K562 (cell line): ENCODE results near the gene SIGMAR1. TPM values are rescaled to one million over a fixed set of nuclear protein-coding genes. Genes with fewer than 3 reads are reported as not detected.
A peak's percentile ranks its signal among the peaks of the same experiment; 100 is the strongest.

Experiments
- ATAC-seq: fragments of 200-7000 bp; cut with Tn5 transposase; 3 replicates; pipeline ENCODE4 v1.9.1; 2020; ENCODE audit warnings: moderate library complexity
- BruUV-seq: library from RNA; stranded (reverse); fragments of 400-500 nt; replicated peaks from 2 replicates; lab custom pipeline; 2021; lab: Mats Ljungman, UMichigan
- CTCF ChIA-PET: fragments of 300-600 bp; formaldehyde crosslinking; extraction: SDS; loops from one replicate; lab custom pipeline; 2021; ENCODE audit warnings: low intra/inter-chr PET ratio; lab: Yijun Ruan, JAX
- POLR2A ChIA-PET: fragments of 300-600, 350-650 bp; sonication (Branson Sonifier 250); formaldehyde crosslinking; extraction: SDS; loops from one replicate; lab custom pipeline; 2021; ENCODE audit warnings: antibody characterized with exemption, inconsistent platforms; lab: Yijun Ruan, JAX
- DNase-seq, 4 experiments: peaks; one replicate each; pipeline versions ENCODE4 v3.0.0 to v3.0.0-alpha.2; 2011 to 2018; ENCODE audit warnings: low spot score in 3 of 4, mixed read lengths in 3 of 4; ENCODE audit errors: extremely low read depth in 1 of 4
- FAIRE-seq: peaks from 2 replicates; lab custom pipeline; 2011; peaks lifted over from hg19 to GRCh38; lab: Jason Lieb, UNC
- H2AFZ ChIP-seq: 2 replicates; pipeline ENCODE4 v1.6.0; 2011; ENCODE audit warnings: low read depth, low read length, control low read depth, inconsistent platforms
- H3K27ac ChIP-seq: fragments of 200-600 bp; 3 replicates; pipeline ENCODE4 v1.8.0; 2011; ENCODE audit warnings: low read depth, mild to moderate bottlenecking, control low read depth, inconsistent platforms, low read length, moderate library complexity, mixed read lengths; ENCODE audit errors: extremely low read depth
- H3K27me3 ChIP-seq, 2 experiments: fragments of 300-600 bp in 1 of 2; 2 replicates in 1 of 2; 3 replicates in 1 of 2; pipeline versions ENCODE4 v1.6.0 to v1.8.0; 2011; ENCODE audit warnings: inconsistent platforms in 2 of 2, low read length in 2 of 2, mild to moderate bottlenecking in 1 of 2, mixed read lengths in 1 of 2, moderate library complexity in 1 of 2; ENCODE audit not compliant: control insufficient read depth in 2 of 2, insufficient read depth in 2 of 2
- H3K36me3 ChIP-seq: fragments of 300-600 bp; 3 replicates; pipeline ENCODE4 v1.8.0; 2011; ENCODE audit warnings: mild to moderate bottlenecking, low read length, inconsistent platforms; ENCODE audit not compliant: control insufficient read depth, insufficient read depth
- H3K4me1 ChIP-seq, 2 experiments: fragments of 200-600 bp in 1 of 2; replicated peaks in 1 of 2; 2 replicates in 1 of 2; 3 replicates in 1 of 2; pipeline versions ENCODE4 v1.5.1 to v1.8.0; 2011; ENCODE audit warnings: inconsistent platforms in 2 of 2, low read length in 2 of 2, mild to moderate bottlenecking in 1 of 2, mixed read lengths in 1 of 2, moderate library complexity in 1 of 2; ENCODE audit not compliant: control insufficient read depth in 2 of 2, insufficient read depth in 2 of 2
- H3K4me2 ChIP-seq: 2 replicates; pipeline ENCODE4 v1.6.1; 2011; ENCODE audit warnings: low read length, control low read depth, inconsistent platforms, mixed read lengths; ENCODE audit not compliant: insufficient read depth
- H3K4me3 ChIP-seq: fragments of 200-600 bp; sonication (generic), shearing (Covaris generic); 2 replicates; pipeline ENCODE4 v1.5.1; 2016; ENCODE audit warnings: control low read depth, inconsistent platforms
- H3K79me2 ChIP-seq: fragments of 200-600 bp; 3 replicates; pipeline ENCODE4 v1.8.0; 2011; ENCODE audit warnings: low read length, inconsistent platforms; ENCODE audit not compliant: control insufficient read depth, insufficient read depth
- H3K9ac ChIP-seq, 2 experiments: 2 replicates each; pipeline versions ENCODE4 v1.6.0 to v1.6.1; 2011; ENCODE audit warnings: low read depth in 2 of 2, low read length in 2 of 2, control low read depth in 1 of 2, inconsistent platforms in 1 of 2, mild to moderate bottlenecking in 1 of 2, mixed read lengths in 1 of 2; ENCODE audit not compliant: insufficient read depth in 1 of 2
- H3K9me1 ChIP-seq: one replicate; pipeline ENCODE4 v1.6.0; 2011; ENCODE audit warnings: inconsistent platforms, mild to moderate bottlenecking, low read length, moderate library complexity; ENCODE audit not compliant: control insufficient read depth, insufficient read depth
- H3K9me3 ChIP-seq: replicated peaks from 2 replicates; pipeline ENCODE4 v1.5.1; 2011; ENCODE audit warnings: low read depth, low read length, inconsistent platforms; ENCODE audit not compliant: control insufficient read depth, insufficient read depth
- H4K20me1 ChIP-seq: replicated peaks from 2 replicates; pipeline ENCODE4 v1.6.1; 2011; ENCODE audit warnings: low read length, inconsistent platforms, mixed read lengths; ENCODE audit not compliant: control insufficient read depth, insufficient read depth
- CCNT2 ChIP-seq: IDR thresholded peaks from 2 replicates; pipeline ENCODE4 v1.6.1; 2011; ENCODE audit warnings: borderline replicate concordance, low read depth, mild to moderate bottlenecking, moderate library complexity, mixed read lengths, low read length; ENCODE audit not compliant: insufficient read length; ENCODE audit errors: extremely low read depth
- CXXC5 ChIP-seq: fragments of 250-450 bp; sonication (Bioruptor Pico); IDR thresholded peaks from 2 replicates; pipeline ENCODE4 v1.8.0; 2022; ENCODE audit warnings: inconsistent platforms, mild to moderate bottlenecking, moderate library complexity
- EWSR1 ChIP-seq: fragments of 450-650 bp; IDR thresholded peaks from 2 replicates; pipeline ENCODE4 v1.6.1; 2018; ENCODE audit warnings: borderline replicate concordance, mild to moderate bottlenecking, low read depth, moderate library complexity; ENCODE audit not compliant: partially characterized antibody
- FOXK2 ChIP-seq, 2 experiments: fragments of 450-650 bp; IDR thresholded peaks in 1 of 2; conservative IDR thresholded peaks in 1 of 2; 2 replicates each; pipeline ENCODE4 v1.6.1; 2016; ENCODE audit warnings: low read depth in 2 of 2, mild to moderate bottlenecking in 1 of 2
- HNRNPL ChIP-seq: fragments of 200-400 bp; formaldehyde crosslinking; IDR thresholded peaks from 2 replicates; pipeline ENCODE4 v1.6.1; 2017; ENCODE audit warnings: low read depth, mild to moderate bottlenecking, low read length
- KDM5B ChIP-seq: fragments of 200-600 bp; sonication (generic); IDR thresholded peaks from 2 replicates; pipeline ENCODE4 v1.6.1; 2012; ENCODE audit warnings: low read depth, mild to moderate bottlenecking, moderate library complexity, low read length, control low read depth, inconsistent platforms; ENCODE audit not compliant: insufficient replicate concordance
- PURB ChIP-seq: sonication (generic); formaldehyde crosslinking; IDR thresholded peaks from 2 replicates; pipeline ENCODE4 v1.9.0; 2021; ENCODE audit warnings: low read depth, mild to moderate bottlenecking, missing genetic modification reagents
- RBBP5 ChIP-seq: fragments of 200-600 bp; sonication (generic); IDR thresholded peaks from 2 replicates; pipeline ENCODE4 v1.6.1; 2012; ENCODE audit warnings: borderline replicate concordance, mild to moderate bottlenecking, low read length, control low read depth, inconsistent platforms; ENCODE audit not compliant: insufficient read depth, poor library complexity, severe bottlenecking
- RBFOX2 ChIP-seq: fragments of 200-400 bp; formaldehyde crosslinking; IDR thresholded peaks from 2 replicates; pipeline ENCODE4 v1.6.1; 2017; ENCODE audit warnings: low read depth, mild to moderate bottlenecking, low read length, moderate library complexity
- RBM25 ChIP-seq: fragments of 200-400 bp; formaldehyde crosslinking; IDR thresholded peaks from 2 replicates; pipeline ENCODE4 v1.6.1; 2018; ENCODE audit warnings: low read length, low read depth, moderate library complexity; ENCODE audit not compliant: severe bottlenecking
- SMAD3 ChIP-seq: fragments of 450-650 bp; formaldehyde crosslinking; conservative IDR thresholded peaks from 2 replicates; pipeline ENCODE4 v1.4.0; 2020; ENCODE audit warnings: mild to moderate bottlenecking
- SMARCA4 ChIP-seq: fragments of 450-650 bp; IDR thresholded peaks from 2 replicates; pipeline ENCODE4 v1.6.1; 2016
- SP2 ChIP-seq: IDR thresholded peaks from 2 replicates; pipeline ENCODE4 v1.6.1; 2011; ENCODE audit warnings: mild to moderate bottlenecking, low read depth, low read length, moderate library complexity; ENCODE audit not compliant: poor library complexity, severe bottlenecking; ENCODE audit errors: extremely low read depth
- TARDBP ChIP-seq: fragments of 450-650 bp; IDR thresholded peaks from 2 replicates; pipeline ENCODE4 v1.6.1; 2016
- YY1 ChIP-seq, 3 experiments: IDR thresholded peaks; 2 replicates each; pipeline ENCODE4 v1.6.1; 2011; ENCODE audit warnings: low read length in 2 of 3, mild to moderate bottlenecking in 2 of 3, moderate library complexity in 2 of 3, borderline replicate concordance in 1 of 3, control low read depth in 1 of 3, low read depth in 1 of 3; ENCODE audit not compliant: insufficient read depth in 3 of 3, insufficient replicate concordance in 2 of 3, control insufficient read depth in 1 of 3, insufficient read length in 1 of 3; ENCODE audit errors: extremely low read depth in 1 of 3
- ZNF121 ChIP-seq: sonication (generic); formaldehyde crosslinking; conservative IDR thresholded peaks from 2 replicates; pipeline ENCODE4 v1.8.0; 2022; ENCODE audit warnings: missing genetic modification reagents
- WGBS: fragments of 100-300 bp; shearing (Covaris generic); methylation state at CpG from one replicate; pipeline ENCODE4 v1.1.6; 2016; ENCODE audit warnings: low coverage, mixed read lengths; ENCODE audit not compliant: insufficient coverage; ENCODE audit errors: missing lambda C conversion rate; 5-methylcytosine and 5-hydroxymethylcytosine counted together
- in situ Hi-C: fragments of 300-500 bp; cut with MboI; formaldehyde crosslinking; loops from 4 replicates; pipeline ENCODE4 v1.15.0; 2018; ENCODE audit warnings: inconsistent platforms, mixed read lengths
- intact Hi-C: fragments of 100-400 bp; cut with micrococcal nuclease; formaldehyde crosslinking; loops from 2 replicates; pipeline ENCODE4 v1.14.2; 2022
- polyA plus RNA-seq, 8 experiments: library from polyadenylated mRNA; depleted of rRNA in 4 of 8; stranded (reverse) in 5 of 8; unstranded in 3 of 8; fragments of >200 nt; fragmentation: Nextera tagmentation in 2 of 8; fragmentation: Illumina TruSeq in 1 of 8; extraction: Ambion mirVana in 2 of 8; extraction: Trizol in 1 of 8; gene quantifications; 2 replicates each; pipeline versions ENCODE4 v1.2.1 to v1.2.3, GENCODE V29; 2011 to 2014; ENCODE audit warnings: inconsistent platforms in 1 of 8, missing spikeins in 1 of 8
- total RNA-seq, 7 experiments: library from RNA; depleted of rRNA in 6 of 7; stranded (reverse); fragments of >200 nt in 6 of 7; fragmentation: Illumina TruSeq in 2 of 7; extraction: Trizol in 2 of 7; gene quantifications; 2 replicates each; pipeline versions ENCODE4 v1.2.1 to v1.2.3, GENCODE V29; 2011 to 2021; ENCODE audit warnings: low replicate concordance in 1 of 7
- TF ChIP-seq, protein P1 (sequence below): fragments of 200-800 bp; sonication (Bioruptor generic); IDR thresholded peaks from 2 replicates; pipeline ENCODE4 v1.6.1; 2017; ENCODE audit warnings: missing genetic modification characterization, missing compliant biosample characterization

The SIGMAR1 gene
- total and polyA plus RNA-seq, 9 of the 15 experiments (the other 6 are each of a cell fraction or from before 2014, with no cell fraction given): 6.9 to 80.0 (median 35.2) TPM

DNA sequence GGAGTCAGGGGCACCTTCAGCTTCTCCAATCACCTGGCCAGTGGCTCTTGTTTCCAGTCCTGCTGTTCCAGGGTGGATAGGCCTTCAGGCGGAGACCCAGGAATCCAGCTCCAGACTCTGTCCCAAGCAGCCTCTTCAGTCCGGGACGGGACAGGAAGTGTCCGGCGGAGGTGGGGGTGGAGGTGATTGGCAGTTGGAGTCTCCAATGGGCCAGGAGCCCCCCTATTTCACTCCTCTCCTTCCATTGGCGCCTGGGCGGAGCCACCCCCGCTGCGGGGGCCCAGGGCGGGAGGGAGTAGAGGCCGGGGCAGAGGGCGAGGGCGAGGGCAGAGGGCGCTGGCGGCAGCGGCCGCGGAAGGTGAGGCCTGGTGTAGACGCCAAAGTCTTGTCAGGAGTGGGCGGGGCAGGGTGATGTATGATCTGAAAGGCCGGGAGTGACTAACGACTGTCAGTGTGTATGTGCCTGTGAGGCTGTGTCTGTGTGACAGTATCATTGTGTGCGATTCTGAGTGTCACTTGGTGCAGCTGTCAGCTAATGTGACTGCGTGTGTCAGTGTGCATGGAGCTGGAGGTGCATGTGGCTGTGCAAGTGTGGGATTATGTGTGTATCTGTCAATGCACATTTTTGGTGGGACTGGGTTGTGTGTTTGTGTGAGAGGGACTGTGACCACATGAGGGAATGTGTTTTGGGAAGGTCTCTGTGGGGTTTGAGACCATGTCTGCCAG, 14.5 kb upstream of the SIGMAR1 start, which contains the start of gene IL11RA:
IL11RA (plus strand) TSS at position 310 of the 726 bp plus-strand sequence. CDS start 3,033 bp downstream, outside the sequence.
- DNase-seq (peak; percentile 94 to 96 (median 94)), FAIRE-seq (peak; percentile 97), ATAC-seq (peak; percentile 89)
- peak within 1 kb of the TSS; percentile 72 for H3K27ac ChIP-seq
- peak within 1 kb of the TSS; percentile 98 for H3K4me2 ChIP-seq
- ChIA-PET CTCF (interaction anchor here (0.8 kb wide), 1 partner anchor 50 kb away, joined by 3 read pairs; no protein-coding TSS in a partner anchor), POLR2A (interaction anchor here (0.6 to 2.6 kb wide), 8 partner anchors 9 to 118 kb away, joined by 3 to 13 read pairs (median 4); partner anchors contain the start of genes DCTN3 and SIGMAR1)
- BruUV-seq: no TSS peak
- peak within 1 kb of the TSS; percentile 47 to 87 for H3K9ac ChIP-seq
- H3K4me1 ChIP-seq: peaks cover 40 to 53% of the 10 kb centered on the region in 2 experiments
- H3K4me3 ChIP-seq: peak within 1 kb of the TSS; percentile 34
- H2AFZ ChIP-seq: peak within 1 kb of the TSS; percentile 76
- peaks cover 27% of the 10 kb centered on the region; the same call in 2 of the 3 replicates for H3K36me3 ChIP-seq
- H3K9me1 ChIP-seq: peaks cover 7% of the 10 kb centered on the region
- in situ Hi-C loops: no loop called here
- no peaks in the 10 kb centered on the region for H3K27me3 ChIP-seq
- H3K9me3 ChIP-seq: no peaks in the 10 kb centered on the region
- WGBS: 0% methylated on average over 12 of the region's 24 CpGs
- intact Hi-C loops: no loop called here
- peaks cover 17% of the 10 kb centered on the region for H3K79me2 ChIP-seq
- H4K20me1 ChIP-seq: no peaks in the 10 kb centered on the region
- TF ChIP-seq SMAD3 (CRISPR knock-in tag): no peak
- TF ChIP-seq SMARCA4: peak; percentile 60; the same call in 1 of the 2 replicates
- peak; percentile 33 for TF ChIP-seq KDM5B
- TF ChIP-seq YY1 (IDR thresholded peaks at IDR 0.05; ENCODE audit: borderline replicate concordance in 1 of 3, control insufficient read depth in 1 of 3, extremely low read depth in 1 of 3, insufficient read depth in 3 of 3, insufficient read length in 1 of 3, insufficient replicate concordance in 2 of 3, low read depth in 1 of 3, low read length in 2 of 3): peak in 1 of 3 experiments; percentile 59
- TF ChIP-seq TARDBP: 0 out of 2 replicates have a peak, but pooled peaks have one; percentile 18
- no peak for TF ChIP-seq EWSR1
- peak; percentile 27 for TF ChIP-seq RBM25
- TF ChIP-seq, protein P1, sequence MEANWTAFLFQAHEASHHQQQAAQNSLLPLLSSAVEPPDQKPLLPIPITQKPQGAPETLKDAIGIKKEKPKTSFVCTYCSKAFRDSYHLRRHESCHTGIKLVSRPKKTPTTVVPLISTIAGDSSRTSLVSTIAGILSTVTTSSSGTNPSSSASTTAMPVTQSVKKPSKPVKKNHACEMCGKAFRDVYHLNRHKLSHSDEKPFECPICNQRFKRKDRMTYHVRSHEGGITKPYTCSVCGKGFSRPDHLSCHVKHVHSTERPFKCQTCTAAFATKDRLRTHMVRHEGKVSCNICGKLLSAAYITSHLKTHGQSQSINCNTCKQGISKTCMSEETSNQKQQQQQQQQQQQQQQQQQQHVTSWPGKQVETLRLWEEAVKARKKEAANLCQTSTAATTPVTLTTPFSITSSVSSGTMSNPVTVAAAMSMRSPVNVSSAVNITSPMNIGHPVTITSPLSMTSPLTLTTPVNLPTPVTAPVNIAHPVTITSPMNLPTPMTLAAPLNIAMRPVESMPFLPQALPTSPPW (CRISPR knock-in tag): peak; percentile 92
- TF ChIP-seq SP2: peak; percentile 52
- TF ChIP-seq CCNT2: peak; percentile 70
- TF ChIP-seq FOXK2 (conservative IDR thresholded peaks at IDR 0.05 in 1 of 2, IDR thresholded peaks at IDR 0.05 in 1 of 2; ENCODE audit: low read depth in 2 of 2): peak; percentile 23 to 34; a peak in 1 of 4 replicates
- TF ChIP-seq CXXC5: peak; percentile 46
- TF ChIP-seq HNRNPL: peak; percentile 96
- TF ChIP-seq RBFOX2: peak; percentile 67
- no peak for TF ChIP-seq RBBP5
- no peak for TF ChIP-seq ZNF121 (CRISPR knock-in tag)
- TF ChIP-seq PURB (CRISPR knock-in tag): no peak
